Esophagus squamous epithelium (tissue), 5 donors: ENCODE measurements around the gene LRRTM2. TPM values are rescaled to one million over a fixed set of nuclear protein-coding genes. Genes with fewer than 3 reads are reported as not detected.
A peak's percentile ranks its signal among the peaks of the same experiment; 100 is the strongest.
"Not testable (repeated sequence)": the region's sequence is repeated elsewhere in the genome, so short reads cannot be mapped to it uniquely, and the experiment has no call there.

Source experiments
- DNase-seq: peaks from one replicate; lab custom pipeline; 2025; lab: John Stamatoyannopoulos, UW
- H3K27ac ChIP-seq, 4 donors: fragments of 200-600 bp; sonication (generic); one replicate each; pipeline ENCODE4 v1.5.1; 2016 to 2019; ENCODE audit warnings: mild to moderate bottlenecking in 1 of 4
- H3K27me3 ChIP-seq, 4 donors: fragments of 200-600 bp; sonication (generic); 1 replicate in 3 of 4; 2 replicates in 1 of 4; pipeline versions ENCODE4 v1.5.1 to v1.6.0; 2017 to 2021; ENCODE audit warnings: antibody characterized with exemption in 1 of 4
- H3K36me3 ChIP-seq, 3 donors: fragments of 200-600 bp; sonication (generic); one replicate each; pipeline ENCODE4 v1.5.1; 2016 to 2019
- H3K4me1 ChIP-seq, 3 donors: fragments of 200-600 bp; sonication (generic); one replicate each; pipeline ENCODE4 v1.5.1; 2017 to 2019
- H3K4me3 ChIP-seq, 4 donors: fragments of 200-600 bp; sonication (generic); 1 replicate in 3 of 4; 2 replicates in 1 of 4; pipeline ENCODE4 v1.5.1; 2016 to 2019; ENCODE audit warnings: mild to moderate bottlenecking in 2 of 4, moderate library complexity in 1 of 4
- H3K9me3 ChIP-seq, 3 donors: fragments of 200-600 bp; sonication (generic); one replicate each; pipeline ENCODE4 v1.5.1; 2016 to 2019
- CTCF ChIP-seq, 6 experiments: fragments of 450-650 bp in 4 of 6; fragments of 200-600 bp in 2 of 6; sonication (generic) in 2 of 6; IDR thresholded peaks; one replicate each; pipeline ENCODE4 v1.5.1; 2016 to 2019; ENCODE audit warnings: antibody characterized with exemption in 6 of 6, mild to moderate bottlenecking in 4 of 6, moderate library complexity in 4 of 6
- POLR2A ChIP-seq, 4 donors: fragments of 450-650 bp; IDR thresholded peaks; one replicate each; pipeline ENCODE4 v1.6.1; 2017; ENCODE audit warnings: antibody characterized with exemption in 4 of 4, mild to moderate bottlenecking in 4 of 4, moderate library complexity in 3 of 4
- WGBS, 2 donors: methylation state at CpG; one replicate each; pipeline ENCODE4 v1.1.5; 2018; 5-methylcytosine and 5-hydroxymethylcytosine counted together
- intact Hi-C: fragments of 100-400 bp; cut with DNase I; formaldehyde crosslinking; loops from one replicate; pipeline ENCODE4 v1.15.0; 2022
- total RNA-seq, 4 donors: library from RNA; depleted of rRNA; stranded (reverse); fragments of >200 nt; gene quantifications; one replicate each; pipeline ENCODE4 v1.1.0, GENCODE V29; 2016
- donor health status: DM: yes; HTN: yes; CAD: no.

The LRRTM2 gene
- total RNA-seq: 1 to 10 TPM in 1 of 4 donors, under 1 TPM in 2, not detected in 1; 0.04 to 3.1 (median 0.19) TPM

- WGBS, 2 donors: 31 to 34% methylated on average over 16 to 18 of the region's 18 CpGs
- no peaks in the 10 kb centered on the region for H3K9me3 ChIP-seq
- TF ChIP-seq POLR2A (IDR thresholded peaks at IDR 0.05) (no peak), CTCF (IDR thresholded peaks at IDR 0.05) (no peak)
- DNase-seq: no peak
- peak within 1 kb of the TSS in 1 of 4 donors; percentile 3 for H3K27ac ChIP-seq
- H3K4me1 ChIP-seq: peaks cover 22 to 81% (median 44%) of the 10 kb centered on the region in 3 donors
- H3K36me3 ChIP-seq: peaks cover 0 to under 1% (median 0%) of the 10 kb centered on the region in 3 donors
- peak within 1 kb of the TSS in 2 of 4 donors; percentile 16 to 18 for H3K4me3 ChIP-seq
- no peaks in the 10 kb centered on the region for H3K27me3 ChIP-seq
- intact Hi-C loops: no loop called here
Measured at GRCh38 chr5:138874771-138875551, at the start of gene LRRTM2. LRRTM2 (minus strand) TSS chr5:138875335; CDS start chr5:138874911, 424 bp downstream.

- no peak overlapping the region for H3K4me3 ChIP-seq
- H3K9me3 ChIP-seq: no peaks in the 10 kb centered on the region
- DNase-seq: no peak
- H3K36me3 ChIP-seq: peaks cover 14 to 85% (median 18%) of the 10 kb centered on the region in 3 donors
- H3K4me1 ChIP-seq: no peaks in the 10 kb centered on the region
- no peak overlapping the region for H3K27ac ChIP-seq
- no peaks in the 10 kb centered on the region for H3K27me3 ChIP-seq
- 94 to 95% methylated on average over 2 of the region's 2 CpGs for WGBS, 2 donors
- intact Hi-C loops: no loop called here
- TF ChIP-seq POLR2A (IDR thresholded peaks at IDR 0.05) (no peak), CTCF (IDR thresholded peaks at IDR 0.05) (no peak)
Measured at GRCh38 chr5:138922494-138922893, 47.4 kb upstream of the LRRTM2 start.

GRCh38 chr5:138921362-138921761 lies 46.2 kb upstream of the LRRTM2 start:
- DNase-seq, intact Hi-C loops, H3K9me3 ChIP-seq, H3K4me3 ChIP-seq, H3K4me1 ChIP-seq, H3K27ac ChIP-seq, H3K27me3 ChIP-seq: not testable (repeated sequence)
- 71 to 75% methylated on average over 2 of the region's 2 CpGs for WGBS, 2 donors
- H3K36me3 ChIP-seq: peaks cover 13 to 85% (median 14%) of the 10 kb centered on the region in 3 donors

GRCh38 chr5:138920181-138920580 lies 45.0 kb upstream of the LRRTM2 start:
- DNase-seq: no peak
- Histone ChIP-seq H3K36me3 (peaks cover 1 to 85% (median 5%) of the 10 kb centered on the region in 3 donors), H3K27ac (no peak overlapping the region), H3K27me3 (no peaks in the 10 kb centered on the region), H3K9me3 (no peaks in the 10 kb centered on the region), H3K4me3 (no peak overlapping the region), H3K4me1 (no peaks in the 10 kb centered on the region)
- TF ChIP-seq CTCF (IDR thresholded peaks at IDR 0.05) (no peak), POLR2A (IDR thresholded peaks at IDR 0.05) (no peak)
- intact Hi-C loops: no loop called here
- 96 to 98% methylated on average over 7 of the region's 8 CpGs for WGBS, 2 donors

GRCh38 chr5:138918686-138919085 lies 43.6 kb upstream of the LRRTM2 start:
- H3K36me3 ChIP-seq: peaks cover 0 to 85% (median 3%) of the 10 kb centered on the region in 3 donors
- no peaks in the 10 kb centered on the region for H3K27me3 ChIP-seq
- no peaks in the 10 kb centered on the region for H3K4me1 ChIP-seq
- intact Hi-C loops: no loop called here
- H3K4me3 ChIP-seq: no peak overlapping the region
- no peaks in the 10 kb centered on the region for H3K9me3 ChIP-seq
- WGBS, 2 donors: 77 to 78% methylated on average over 4 of the region's 4 CpGs
- no peak for TF ChIP-seq CTCF (IDR thresholded peaks at IDR 0.05)
- TF ChIP-seq POLR2A (IDR thresholded peaks at IDR 0.05): no peak
- H3K27ac ChIP-seq: no peak overlapping the region
- DNase-seq: no peak
